ENCODE data around the gene PNLDC1.
A peak's percentile ranks its signal among the peaks of the same experiment; 100 is the strongest.
"Not testable (repeated sequence)": the region's sequence is repeated elsewhere in the genome, so short reads cannot be mapped to it uniquely, and the experiment has no call there.

PNLDC1 gene

DNA sequence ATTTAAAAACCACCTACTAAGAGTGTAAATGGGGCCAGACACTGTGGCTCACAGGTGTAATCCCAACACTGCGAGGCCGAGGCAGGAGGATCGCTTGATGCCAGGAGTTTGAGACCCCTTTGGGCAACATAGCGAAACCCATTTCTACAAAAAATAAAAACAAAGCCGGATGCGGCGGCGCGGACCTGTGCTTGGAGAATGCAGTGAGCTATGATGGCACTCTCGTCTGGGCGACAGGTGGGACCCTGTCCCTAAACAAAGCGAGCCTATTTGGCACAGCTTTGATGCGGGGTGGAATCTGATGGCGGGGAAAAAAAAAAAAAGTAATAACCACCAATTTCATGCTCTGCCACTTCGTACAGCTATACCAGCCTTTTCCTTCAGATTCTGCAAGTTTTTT is 11.8 kb upstream of the PNLDC1 start:
- DNase-seq (ENCODE audit: low read depth) = no peak

- DNase-seq (ENCODE audit: low read depth) = peak; percentile 14
Measured at GRCh38 chr6:159788753-159789376, 11.2 kb upstream of the PNLDC1 start.

- peak; percentile 99 for DNase-seq (ENCODE audit: low read depth)
Measured at GRCh38 chr6:159789377-159790148, 10.5 kb upstream of the PNLDC1 start, which contains the start of gene TCP1. Gene TCP1, minus strand, starts transcription at chr6:159789602. Its CDS starts 134 bp downstream, at chr6:159789468.

DNA sequence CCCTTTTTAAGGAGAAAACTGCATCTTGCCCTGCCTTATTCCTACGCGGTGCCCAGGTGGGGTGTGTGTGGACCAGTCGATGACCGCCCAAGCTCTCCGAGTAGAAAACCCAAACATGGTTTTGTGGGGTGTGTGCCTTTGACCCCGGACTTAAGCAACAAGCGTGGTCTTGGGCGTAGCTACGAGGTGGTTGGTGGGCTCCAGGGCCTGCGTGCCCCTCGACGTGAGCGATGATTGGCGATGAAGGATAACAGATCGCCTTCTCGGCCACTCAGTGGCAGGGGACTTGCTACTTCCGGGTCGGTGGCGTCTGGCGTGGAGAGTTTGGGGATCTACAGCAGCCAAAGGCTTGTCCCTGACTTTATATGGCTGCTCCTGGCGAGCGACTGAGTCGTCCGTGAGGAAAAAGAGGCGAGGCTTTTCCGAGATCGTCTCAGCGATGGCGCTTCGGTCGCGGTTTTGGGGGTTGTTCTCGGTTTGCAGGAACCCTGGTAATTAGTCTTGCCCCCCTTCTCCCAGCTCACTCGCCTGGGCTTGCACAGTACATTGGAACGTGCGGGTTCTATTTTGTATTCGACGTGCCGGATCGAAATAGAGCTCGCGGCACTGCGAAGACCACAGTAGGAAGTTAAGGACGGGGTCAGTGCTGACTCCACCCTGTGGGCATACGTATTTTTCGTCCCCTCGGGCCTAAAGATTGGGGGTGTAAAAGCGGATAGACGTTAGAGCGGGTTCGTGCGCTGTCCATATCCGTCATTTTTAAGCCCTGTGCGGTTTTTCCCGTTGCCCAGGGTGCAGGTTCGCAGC is 9.7 kb upstream of the PNLDC1 start, which contains the start of gene MRPL18:
MRPL18 (plus strand) TSS at position 319 of the 807 bp plus-strand sequence; CDS start at position 440, 121 bp downstream.
- peak; percentile 93 for DNase-seq (ENCODE audit: low read depth)

DNA sequence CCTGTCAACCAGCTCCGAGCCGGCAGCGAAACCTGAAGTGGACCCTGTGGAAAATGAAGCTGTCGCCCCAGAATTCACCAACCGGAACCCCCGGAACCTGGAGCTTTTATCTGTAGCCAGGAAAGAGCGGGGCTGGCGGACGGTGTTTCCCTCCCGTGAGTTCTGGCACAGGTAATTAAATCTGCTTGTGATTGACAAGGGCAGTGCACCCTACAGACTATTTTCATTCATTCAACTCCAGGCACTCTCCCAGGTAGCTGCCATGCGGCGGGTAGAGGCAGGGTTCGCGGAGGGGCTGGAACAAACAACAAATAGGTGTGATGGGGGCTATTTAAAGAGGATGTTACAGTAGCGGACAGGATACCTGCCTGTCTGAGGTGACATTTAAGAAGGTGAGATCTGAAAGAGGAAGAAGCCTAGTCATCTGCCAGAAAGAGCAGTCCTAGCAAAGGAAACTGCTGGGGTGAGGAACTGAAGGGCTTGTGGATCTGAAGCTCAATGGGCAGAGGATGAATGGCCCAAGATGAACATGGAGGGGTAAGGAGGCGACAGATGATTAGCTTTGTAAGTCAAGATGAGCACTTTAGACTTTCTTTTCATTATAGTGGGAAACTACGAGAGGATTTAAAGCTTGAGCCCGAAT is 9.0 kb upstream of the PNLDC1 start:
- DNase-seq (ENCODE audit: low read depth) = no peak

GRCh38 chr6:159794976-159795375 is 5.1 kb upstream of the PNLDC1 start:
- not testable (repeated sequence) for DNase-seq (ENCODE audit: low read depth)

DNA sequence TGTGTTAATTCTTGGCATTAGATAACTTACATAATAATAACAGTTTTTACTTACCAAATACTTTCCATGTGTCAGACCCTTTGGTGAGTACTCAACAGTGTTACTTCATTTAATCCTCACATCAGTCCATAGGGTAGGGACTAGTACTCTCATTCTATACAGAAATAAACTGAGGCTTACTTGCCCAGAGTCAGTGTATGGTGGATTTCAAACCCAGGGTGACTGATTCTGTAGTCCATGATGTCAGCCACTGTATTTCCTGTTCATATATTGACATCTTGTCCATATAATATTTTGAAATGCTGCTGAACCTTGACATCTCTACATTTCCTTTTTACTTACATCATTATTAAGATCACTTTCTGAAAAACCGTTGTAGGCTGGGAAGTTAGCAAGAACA is 2.5 kb upstream of the PNLDC1 start:
- DNase-seq (ENCODE audit: low read depth) = no peak

DNA sequence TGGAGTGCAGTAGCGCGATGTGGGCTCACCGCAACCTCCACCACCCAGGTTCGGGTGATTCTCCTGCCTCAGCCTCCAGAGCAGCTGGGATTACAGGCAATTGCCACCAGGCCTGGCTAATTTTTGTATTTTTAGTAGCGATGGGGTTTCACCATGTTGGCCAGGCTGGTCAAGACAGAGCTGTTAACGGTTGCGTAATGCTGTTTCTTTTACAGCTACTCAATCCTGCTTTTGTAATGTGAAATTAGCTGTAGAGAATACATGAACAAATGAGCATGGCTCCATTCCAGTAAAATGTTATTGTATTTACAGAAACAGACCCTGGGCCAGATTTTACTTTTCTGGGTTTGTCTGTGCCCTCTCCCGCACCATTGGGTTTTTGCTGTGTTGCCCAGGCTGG is 1.9 kb downstream of the PNLDC1 start:
- DNase-seq (ENCODE audit: low read depth) = no peak

GRCh38 chr6:159804504-159804903 is 4.4 kb downstream of the PNLDC1 start:
- no peak for DNase-seq (ENCODE audit: low read depth)

DNA sequence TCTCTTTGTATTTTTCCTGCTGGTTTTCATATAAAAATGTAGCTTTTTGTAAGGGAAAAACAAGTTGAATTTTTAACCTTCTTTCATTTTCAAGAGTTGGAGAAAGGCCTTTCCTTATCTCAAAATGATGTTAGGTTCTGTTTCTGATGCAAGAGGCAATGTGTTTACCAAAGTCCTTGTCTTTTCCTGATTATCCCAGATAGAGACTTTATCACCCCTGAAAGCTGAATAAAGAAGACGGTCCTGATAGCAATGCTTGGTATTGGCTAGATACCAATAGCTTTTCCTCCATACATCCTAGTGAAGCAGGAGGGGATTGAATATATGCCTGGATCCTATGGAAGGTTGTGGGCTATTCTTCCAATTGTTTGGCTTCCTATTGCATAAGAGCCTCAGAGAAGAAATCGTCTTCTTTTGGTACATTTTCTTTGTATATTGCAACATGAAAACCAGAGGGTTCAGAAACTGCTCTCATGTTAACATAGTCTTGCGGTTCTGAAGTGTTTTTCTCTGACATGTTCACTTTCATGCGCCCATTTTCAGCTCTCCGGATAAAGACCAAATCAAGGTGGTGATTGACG is 5.5 kb downstream of the PNLDC1 start:
- DNase-seq (ENCODE audit: low read depth) = no peak

DNA sequence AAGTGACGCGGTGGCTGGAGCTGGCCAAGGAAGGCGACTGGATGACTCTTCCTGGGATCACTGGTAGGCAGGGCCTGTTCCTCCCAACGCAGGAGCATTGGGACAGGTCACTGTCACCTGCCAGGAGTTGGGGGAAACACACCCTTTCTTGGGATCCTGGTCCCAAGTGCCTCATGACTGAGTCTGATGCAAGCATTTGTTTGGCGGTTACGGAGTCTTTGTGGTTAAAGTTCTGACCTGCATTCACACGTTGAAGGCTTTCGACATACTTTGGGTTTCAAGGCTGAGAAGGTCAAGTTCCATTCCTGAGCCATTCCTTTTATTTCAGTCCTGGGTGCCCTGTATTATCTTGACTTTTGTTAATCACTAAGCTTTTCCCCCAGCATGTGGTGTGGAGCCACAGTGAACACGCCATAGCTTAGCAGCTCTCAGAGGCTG is 6.0 kb downstream of the PNLDC1 start:
- DNase-seq (ENCODE audit: low read depth) = no peak

- DNase-seq (ENCODE audit: low read depth) = no peak
Measured at GRCh38 chr6:159807150-159807858, 7.2 kb downstream of the PNLDC1 start.

- DNase-seq (ENCODE audit: low read depth) = no peak
Measured at GRCh38 chr6:159808647-159809046, 8.6 kb downstream of the PNLDC1 start.

DNA sequence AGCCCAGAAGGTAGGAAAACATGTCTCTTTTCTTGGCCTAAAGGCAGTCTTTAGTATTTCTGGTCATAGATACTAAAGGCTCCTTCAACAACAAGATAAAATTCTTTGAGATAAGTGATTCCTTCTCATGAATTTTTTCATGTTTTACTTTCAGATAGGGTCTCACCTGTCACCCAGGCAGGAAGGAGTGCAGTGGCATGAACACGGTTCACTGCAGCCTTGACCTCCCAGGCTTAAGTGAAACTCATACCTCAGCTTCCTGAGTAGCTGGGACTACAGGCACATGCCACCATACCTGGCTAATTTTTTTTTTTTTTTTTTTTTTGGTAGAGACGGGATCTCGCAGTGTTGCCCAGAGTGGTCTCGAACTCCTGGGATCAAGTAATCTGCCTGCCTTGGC is 9.1 kb downstream of the PNLDC1 start:
- no peak for DNase-seq (ENCODE audit: low read depth)

- no peak for DNase-seq (ENCODE audit: low read depth)
Measured at GRCh38 chr6:159813781-159814180, 13.7 kb downstream of the PNLDC1 start.

DNA sequence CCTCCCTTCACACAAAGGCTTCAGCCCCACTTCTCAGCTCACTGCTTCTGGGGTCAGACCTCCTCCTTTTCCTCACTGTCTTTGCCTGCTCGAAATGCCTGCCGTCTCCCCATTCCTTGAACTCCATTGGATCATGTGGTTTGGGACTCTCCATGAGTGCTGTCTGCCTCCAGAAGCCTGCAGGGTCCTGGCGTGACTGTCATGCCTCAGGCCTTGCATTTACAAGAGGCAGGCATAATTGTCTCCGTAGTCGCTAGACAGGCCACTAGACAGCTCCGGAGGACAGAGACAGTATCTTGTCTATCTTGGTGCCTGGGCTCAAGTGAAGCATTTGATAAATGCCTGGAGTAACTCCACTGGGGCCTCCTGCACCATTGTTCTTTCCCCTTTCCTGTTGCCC is 15.3 kb downstream of the PNLDC1 start:
- DNase-seq (ENCODE audit: low read depth) = no peak

GRCh38 chr6:159816775-159817174 is 16.7 kb downstream of the PNLDC1 start:
- not testable (repeated sequence) for DNase-seq (ENCODE audit: low read depth)

DNA sequence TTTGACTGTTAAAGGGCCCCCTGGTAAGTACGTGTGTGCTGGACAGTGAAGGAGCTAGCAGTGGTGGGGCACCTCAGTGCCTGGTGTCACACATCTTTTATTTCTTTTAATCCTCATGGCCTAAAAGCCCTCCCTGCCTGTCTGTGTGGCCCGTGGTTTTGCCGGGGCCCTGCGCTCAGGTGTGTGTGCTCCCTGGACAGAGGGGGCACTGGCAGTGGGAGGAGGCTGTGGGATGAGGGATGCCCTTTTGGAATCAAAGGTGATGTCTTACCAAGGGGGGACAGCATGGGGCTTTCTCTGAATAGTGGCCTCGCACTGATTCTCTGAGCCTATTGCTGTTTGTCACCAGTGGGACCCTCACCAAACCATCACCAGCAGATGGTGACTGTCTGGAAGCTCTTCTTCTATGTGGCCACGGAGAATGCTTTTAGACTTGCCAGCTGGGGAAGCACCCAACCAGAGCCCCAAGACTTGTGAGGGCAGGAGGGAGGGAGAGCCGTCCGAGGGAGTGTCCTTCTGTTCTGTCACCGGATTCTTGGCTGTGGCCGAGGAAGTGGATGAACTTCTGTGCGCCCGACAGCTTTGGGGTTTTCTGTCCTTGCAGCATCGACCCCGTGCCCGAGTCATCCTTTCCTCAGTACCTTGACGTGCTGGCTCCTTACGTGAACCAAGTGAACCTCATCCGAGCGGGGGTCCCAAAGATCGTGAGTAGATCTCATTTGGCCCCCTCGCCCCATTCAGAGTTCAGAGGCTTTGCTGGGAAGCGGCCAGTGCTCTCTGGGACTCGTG is 18.1 kb downstream of the PNLDC1 start:
- no peak for DNase-seq (ENCODE audit: low read depth)

DNA sequence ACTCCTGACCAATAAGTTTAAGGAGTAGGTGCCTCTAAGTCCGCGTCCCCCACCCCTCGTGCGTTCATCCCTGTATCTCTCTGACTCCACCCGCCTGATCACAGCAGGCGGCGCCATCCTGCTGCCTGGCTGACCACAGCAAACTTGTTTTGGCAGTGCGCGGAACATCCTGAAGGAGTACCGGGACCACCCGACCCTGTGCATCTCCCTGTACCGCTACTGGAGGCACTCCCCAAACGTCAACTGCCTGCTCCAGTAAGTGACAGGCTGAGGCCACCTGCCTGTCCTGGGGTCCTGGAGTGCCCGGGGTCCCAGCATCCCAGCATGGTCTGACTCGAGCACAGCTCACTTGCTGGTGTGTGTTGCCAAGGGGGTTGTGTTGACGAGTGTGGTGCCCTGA is 19.0 kb downstream of the PNLDC1 start:
- no peak for DNase-seq (ENCODE audit: low read depth)

- DNase-seq (ENCODE audit: low read depth) = no peak
Measured at GRCh38 chr6:159819932-159820640, 20.0 kb downstream of the PNLDC1 start.

All from HS-27A (cell line).